H1 (cell line): ENCODE results near the gene EFCAB3. TPM values are rescaled to one million over a fixed set of nuclear protein-coding genes. Genes with fewer than 3 reads are reported as not detected.

Experiments used
- CTCF ChIA-PET: fragments of 300-600 bp; sonication (Branson Sonifier 250); formaldehyde crosslinking; loops from one replicate; lab custom pipeline; 2021; ENCODE audit not compliant: partially characterized antibody; lab: Charles Lee
- POLR2A ChIA-PET: fragments of 300-600 bp; sonication (Branson Sonifier 250); formaldehyde crosslinking; loops from one replicate; lab custom pipeline; 2021; ENCODE audit warnings: inconsistent platforms; ENCODE audit not compliant: partially characterized antibody; lab: Charles Lee
- DNase-seq, 2 experiments: peaks; one replicate each; pipeline versions ENCODE4 v3.0.0 to v3.0.0-alpha.2; 2010 to 2022; ENCODE audit warnings: low spot score in 2 of 2, low read depth in 1 of 2, mixed read lengths in 1 of 2
- FAIRE-seq: peaks from 2 replicates; lab custom pipeline; 2011; peaks lifted over from hg19 to GRCh38; lab: Jason Lieb, UNC
- H2AFZ ChIP-seq: 2 replicates; pipeline ENCODE4 v1.8.1; 2012; ENCODE audit warnings: low read length, inconsistent platforms
- H2AK5ac ChIP-seq: 2 replicates; pipeline ENCODE4 v1.6.1; 2013; ENCODE audit warnings: low read depth, low read length
- H2BK120ac ChIP-seq: replicated peaks from 2 replicates; pipeline ENCODE3; 2013; ENCODE audit warnings: low read depth, low read length, inconsistent platforms
- H2BK12ac ChIP-seq: 2 replicates; pipeline ENCODE4 v1.6.1; 2013; ENCODE audit warnings: low read depth, low read length
- H2BK15ac ChIP-seq: 2 replicates; pipeline ENCODE4 v1.6.1; 2013; ENCODE audit warnings: low read length
- H2BK20ac ChIP-seq: 2 replicates; pipeline ENCODE4 v1.6.1; 2013; ENCODE audit warnings: low read length
- H2BK5ac ChIP-seq: 2 replicates; pipeline ENCODE4 v1.6.1; 2013; ENCODE audit warnings: low read depth, low read length
- H3K14ac ChIP-seq: 2 replicates; pipeline ENCODE4 v1.6.1; 2013; ENCODE audit warnings: inconsistent platforms; ENCODE audit not compliant: insufficient read length
- H3K18ac ChIP-seq: 2 replicates; pipeline ENCODE4 v1.6.1; 2013; ENCODE audit warnings: low read length; ENCODE audit errors: extremely low read depth
- H3K23ac ChIP-seq: 2 replicates; pipeline ENCODE4 v1.6.1; 2013; ENCODE audit warnings: inconsistent platforms; ENCODE audit not compliant: insufficient read length
- H3K23me2 ChIP-seq: 2 replicates; pipeline ENCODE4 v1.6.1; 2013; ENCODE audit warnings: low read depth, low read length
- H3K27ac ChIP-seq: 2 replicates; pipeline ENCODE4 v1.6.1; 2011; ENCODE audit warnings: low read depth, low read length, inconsistent platforms
- H3K27me3 ChIP-seq, 4 experiments: replicated peaks in 1 of 4; 1 replicate in 1 of 4; 2 replicates in 3 of 4; pipeline versions ENCODE4 v1.6.1 to v1.8.1; 2011 to 2013; ENCODE audit warnings: low read length in 3 of 4, mild to moderate bottlenecking in 3 of 4, inconsistent platforms in 2 of 4, mixed read lengths in 2 of 4, moderate library complexity in 1 of 4; ENCODE audit not compliant: control insufficient read depth in 3 of 4, insufficient read depth in 3 of 4; ENCODE audit errors: extremely low read depth in 1 of 4
- H3K36me3 ChIP-seq, 4 experiments: 2 replicates each; pipeline versions ENCODE4 v1.6.1 to v1.8.1; 2011 to 2013; ENCODE audit warnings: mild to moderate bottlenecking in 4 of 4, low read length in 3 of 4, moderate library complexity in 2 of 4, control low read depth in 1 of 4, inconsistent platforms in 1 of 4; ENCODE audit not compliant: insufficient read depth in 4 of 4, control insufficient read depth in 2 of 4
- H3K4ac ChIP-seq: replicated peaks from 2 replicates; pipeline ENCODE3; 2013; ENCODE audit warnings: low read length, low read depth, mixed read lengths, inconsistent platforms; ENCODE audit not compliant: insufficient read length
- H3K4me1 ChIP-seq, 4 experiments: replicated peaks in 1 of 4; 1 replicate in 1 of 4; 2 replicates in 3 of 4; pipeline versions ENCODE4 v1.6.1 to v1.8.1; 2011 to 2013; ENCODE audit warnings: low read length in 3 of 4, inconsistent platforms in 2 of 4, mixed read lengths in 1 of 4; ENCODE audit not compliant: insufficient read depth in 4 of 4, control insufficient read depth in 3 of 4
- H3K4me2 ChIP-seq, 2 experiments: 2 replicates each; pipeline versions ENCODE4 v1.6.1 to v1.8.1; 2011 to 2013; ENCODE audit warnings: low read depth in 2 of 2, low read length in 2 of 2, control low read depth in 1 of 2, inconsistent platforms in 1 of 2, mild to moderate bottlenecking in 1 of 2; ENCODE audit not compliant: insufficient read depth in 1 of 2
- H3K4me3 ChIP-seq, 4 experiments: fragments of 200-600, 300-600 bp in 1 of 4; sonication (generic), shearing (Covaris generic), sonication (Bioruptor Twin) in 1 of 4; 2 replicates each; pipeline versions ENCODE4 v1.5.1 to v1.8.1; 2011 to 2016; ENCODE audit warnings: low read length in 4 of 4, low read depth in 3 of 4, control low read depth in 2 of 4, inconsistent platforms in 2 of 4, mild to moderate bottlenecking in 2 of 4, mixed read lengths in 1 of 4, moderate library complexity in 1 of 4; ENCODE audit not compliant: insufficient read depth in 2 of 4; ENCODE audit errors: extremely low read depth in 1 of 4
- H3K56ac ChIP-seq: replicated peaks from 2 replicates; pipeline ENCODE3; 2013; ENCODE audit warnings: low read depth, mild to moderate bottlenecking, mixed read lengths, low read length, inconsistent platforms; ENCODE audit not compliant: insufficient read length
- H3K79me1 ChIP-seq: 2 replicates; pipeline ENCODE4 v1.6.1; 2013; ENCODE audit warnings: low read depth, low read length, control low read depth
- H3K79me2 ChIP-seq, 2 experiments: 2 replicates each; pipeline versions ENCODE4 v1.6.1 to v1.8.1; 2012 to 2013; ENCODE audit warnings: low read length in 2 of 2, mild to moderate bottlenecking in 2 of 2, inconsistent platforms in 1 of 2; ENCODE audit not compliant: insufficient read depth in 2 of 2, control insufficient read depth in 1 of 2
- H3K9ac ChIP-seq, 4 experiments: replicated peaks in 1 of 4; 1 replicate in 1 of 4; 2 replicates in 3 of 4; pipeline versions ENCODE4 v1.6.1 to v1.8.1; 2011 to 2013; ENCODE audit warnings: low read depth in 3 of 4, low read length in 3 of 4, control low read depth in 2 of 4, mild to moderate bottlenecking in 2 of 4, moderate library complexity in 2 of 4, inconsistent platforms in 1 of 4; ENCODE audit errors: extremely low read depth in 1 of 4
- H3K9me3 ChIP-seq, 2 experiments: 2 replicates each; pipeline versions ENCODE4 v1.6.1 to v1.8.1; 2012 to 2013; ENCODE audit warnings: mild to moderate bottlenecking in 2 of 2, moderate library complexity in 2 of 2, control low read depth in 1 of 2, inconsistent platforms in 1 of 2, low read depth in 1 of 2, low read length in 1 of 2, mixed read lengths in 1 of 2; ENCODE audit not compliant: insufficient read depth in 2 of 2
- H4K20me1 ChIP-seq, 2 experiments: replicated peaks in 1 of 2; 2 replicates each; pipeline versions ENCODE3 to v1.8.1; 2011 to 2013; ENCODE audit warnings: inconsistent platforms in 2 of 2, low read length in 2 of 2, mild to moderate bottlenecking in 1 of 2; ENCODE audit not compliant: insufficient read depth in 2 of 2, control insufficient read depth in 1 of 2
- H4K5ac ChIP-seq: 2 replicates; pipeline ENCODE4 v1.6.1; 2013; ENCODE audit warnings: low read length, low read depth, mixed read lengths, inconsistent platforms; ENCODE audit not compliant: insufficient read length
- H4K8ac ChIP-seq: 2 replicates; pipeline ENCODE4 v1.8.0; 2013; ENCODE audit warnings: mild to moderate bottlenecking, moderate library complexity, low read length, inconsistent platforms; ENCODE audit not compliant: insufficient read depth; ENCODE audit errors: extremely low read depth
- H4K91ac ChIP-seq: replicated peaks from 2 replicates; pipeline ENCODE3; 2013; ENCODE audit warnings: low read length, mixed read lengths, inconsistent platforms; ENCODE audit not compliant: insufficient read length
- BACH1 ChIP-seq: IDR thresholded peaks from 2 replicates; pipeline ENCODE4 v1.6.1; 2012; ENCODE audit warnings: low read length, improper control_type of control experiment
- BCL11A ChIP-seq, 2 experiments: IDR thresholded peaks; one replicate each; pipeline ENCODE4 v1.6.1; 2011; ENCODE audit warnings: low read depth in 2 of 2, low read length in 2 of 2, mild to moderate bottlenecking in 2 of 2
- CREB1 ChIP-seq: IDR thresholded peaks from 2 replicates; pipeline ENCODE4 v1.6.1; 2012; ENCODE audit warnings: inconsistent platforms
- EGR1 ChIP-seq: IDR thresholded peaks from 2 replicates; pipeline ENCODE4 v1.6.1; 2011; ENCODE audit warnings: low read depth, low read length, borderline replicate concordance
- EP300 ChIP-seq, 2 experiments: IDR thresholded peaks; 1 replicate in 1 of 2; 2 replicates in 1 of 2; pipeline ENCODE4 v1.6.1; 2011 to 2012; ENCODE audit warnings: low read depth in 2 of 2, low read length in 2 of 2, mild to moderate bottlenecking in 2 of 2, borderline replicate concordance in 1 of 2, inconsistent platforms in 1 of 2, moderate library complexity in 1 of 2
- EZH2 ChIP-seq: fragments of 200-600 bp; sonication (generic); IDR thresholded peaks from 2 replicates; pipeline ENCODE4 v1.7.1; 2012; ENCODE audit warnings: low read depth, mild to moderate bottlenecking, moderate library complexity, low read length, inconsistent platforms; ENCODE audit not compliant: severe bottlenecking
- FOSL1 ChIP-seq: IDR thresholded peaks from 2 replicates; pipeline ENCODE4 v1.6.1; 2011; ENCODE audit warnings: mild to moderate bottlenecking, low read depth, low read length, moderate library complexity; ENCODE audit not compliant: insufficient read depth
- GABPA ChIP-seq: IDR thresholded peaks from 2 replicates; pipeline ENCODE4 v1.6.1; 2011; ENCODE audit warnings: mild to moderate bottlenecking, low read length, moderate library complexity, borderline replicate concordance; ENCODE audit not compliant: insufficient read depth
- HDAC6 ChIP-seq: IDR thresholded peaks from one replicate; pipeline ENCODE4 v1.7.1; 2012; ENCODE audit warnings: low read depth, mild to moderate bottlenecking, inconsistent platforms, low read length, moderate library complexity
- MAFK ChIP-seq: IDR thresholded peaks from 2 replicates; pipeline ENCODE4 v1.6.1; 2012; ENCODE audit warnings: low read depth, mild to moderate bottlenecking, improper control_type of control experiment, low read length
- RFX5 ChIP-seq: IDR thresholded peaks from 2 replicates; pipeline ENCODE4 v1.6.1; 2011; ENCODE audit warnings: low read depth, low read length, improper control_type of control experiment, borderline replicate concordance
- SIRT6 ChIP-seq: IDR thresholded peaks from one replicate; pipeline ENCODE4 v1.7.1; 2012; ENCODE audit warnings: low read length, inconsistent platforms
- SIX5 ChIP-seq: IDR thresholded peaks from 2 replicates; pipeline ENCODE4 v1.6.1; 2011; ENCODE audit warnings: mild to moderate bottlenecking, low read depth, low read length
- TAF1 ChIP-seq: IDR thresholded peaks from 2 replicates; pipeline ENCODE4 v1.6.1; 2011; ENCODE audit warnings: mild to moderate bottlenecking, low read depth, low read length
- WGBS, 2 experiments: shearing (Covaris generic) in 1 of 2; methylation state at CpG; one replicate each; pipeline versions ENCODE4 v1.1.6 to v1.1.7; 2013 to 2015; ENCODE audit warnings: low lambda C conversion rate in 2 of 2, mixed read lengths in 2 of 2, inconsistent platforms in 1 of 2, low coverage in 1 of 2, missing lambda C conversion rate in 1 of 2; ENCODE audit not compliant: insufficient replicate concordance in 2 of 2, insufficient coverage in 1 of 2, insufficient read length in 1 of 2; ENCODE audit errors: extremely low coverage in 1 of 2, missing lambda C conversion rate in 1 of 2; 5-methylcytosine and 5-hydroxymethylcytosine counted together
- long read RNA-seq, 2 experiments: library from RNA in 1 of 2; library from capped mRNA in 1 of 2; stranded (forward); transcript quantifications; one replicate each; pipeline ENCODE4 v2.0.0, GENCODE V29; 2021; ENCODE audit warnings: inconsistent platforms in 1 of 2
- polyA minus RNA-seq, 3 experiments: library from RNA; depleted of rRNA, polyadenylated mRNA; stranded (reverse); fragments of >200 nt; gene quantifications; 1 replicate in 2 of 3; 2 replicates in 1 of 3; pipeline ENCODE4 v1.2.3, GENCODE V29; 2011
- polyA plus RNA-seq, 7 experiments: library from polyadenylated mRNA; depleted of rRNA in 3 of 7; stranded (reverse) in 5 of 7; unstranded in 2 of 7; fragments of >200 nt in 5 of 7; fragments of 200-250 nt in 2 of 7; gene quantifications; 1 replicate in 5 of 7; 2 replicates in 1 of 7; 4 replicates in 1 of 7; pipeline versions ENCODE4 v1.2.1 to v1.2.3, GENCODE V29; 2011 to 2013; ENCODE audit warnings: missing spikeins in 2 of 7, mixed read lengths in 2 of 7
- total RNA-seq: library from RNA; stranded (reverse); fragmentation: NEBNext Ultra II Directional; extraction: Animal tissue kit (Norgen Biotek cat#: 25700); gene quantifications from 2 replicates; pipeline ENCODE4 v1.2.1, GENCODE V29; 2021

Gene EFCAB3
- total RNA-seq, result not detected in 2 replicates
- polyA plus RNA-seq (2011; rRNA removed), result not detected in 2 replicates
- not detected for polyA plus RNA-seq (2011; cell fraction: cytosol; rRNA removed)
- polyA plus RNA-seq (2011; cell fraction: nucleus; rRNA removed), result not detected
- polyA plus RNA-seq (2012, experiment 1 of 2), result 0.22 TPM in 1 of 4 replicates, not detected in the others
- not detected for polyA plus RNA-seq (2012, experiment 2 of 2)
- not detected for polyA plus RNA-seq (2013, experiment 1 of 2)
- not detected for polyA plus RNA-seq (2013, experiment 2 of 2)
- polyA minus RNA-seq (2011; rRNA and poly(A)+ RNA removed), result not detected in 2 replicates
- polyA minus RNA-seq (2011; cell fraction: cytosol; rRNA and poly(A)+ RNA removed), result not detected
- not detected for polyA minus RNA-seq (2011; cell fraction: nucleus; rRNA and poly(A)+ RNA removed)
- long read RNA-seq, experiment 1, result 0 reads
- long read RNA-seq, experiment 2, result 0 reads

DNA sequence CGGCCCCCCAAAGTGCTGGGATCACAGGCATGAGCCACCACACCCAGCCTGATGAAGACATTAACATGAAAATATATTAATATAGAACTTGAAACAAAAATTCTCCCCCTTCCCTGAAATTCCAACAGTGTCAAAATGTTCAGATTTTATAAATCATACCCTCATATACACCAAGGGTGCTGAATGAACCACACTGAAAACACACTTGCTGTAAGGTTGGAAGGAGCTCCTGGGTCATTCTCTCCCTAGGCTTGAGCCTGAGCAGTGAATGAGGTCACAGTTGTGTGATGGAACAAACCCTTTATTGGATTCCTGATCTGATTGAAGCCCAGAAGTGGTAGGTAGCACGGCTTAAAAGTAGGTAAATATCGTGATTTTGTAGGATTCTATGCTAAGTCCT is at the start of gene EFCAB3:
Gene EFCAB3 (plus strand): TSS at position 301 of the 400 bp plus-strand sequence. CDS start 2,427 bp downstream, outside the sequence.
- H4K5ac ChIP-seq, result no peak within 1 kb of the TSS
- CTCF ChIA-PET, result no interaction called here
- no peak within 1 kb of the TSS for H4K91ac ChIP-seq
- H2BK12ac ChIP-seq, result no peak within 1 kb of the TSS
- H3K56ac ChIP-seq, result no peak within 1 kb of the TSS
- no peak within 1 kb of the TSS for H3K9ac ChIP-seq
- no peak within 1 kb of the TSS for H3K14ac ChIP-seq
- no peak within 1 kb of the TSS for H2AK5ac ChIP-seq
- H3K18ac ChIP-seq, result no peak within 1 kb of the TSS
- no peak within 1 kb of the TSS for H2BK15ac ChIP-seq
- H3K23me2 ChIP-seq, result no peaks in the 10 kb centered on the region
- no peak for DNase-seq
- POLR2A ChIA-PET, result no interaction called here
- H3K27me3 ChIP-seq, result no peaks in the 10 kb centered on the region
- H3K79me2 ChIP-seq, result no peaks in the 10 kb centered on the region
- H2BK20ac ChIP-seq, result no peak within 1 kb of the TSS
- no peak within 1 kb of the TSS for H3K4ac ChIP-seq
- H2BK5ac ChIP-seq, result no peak within 1 kb of the TSS
- H3K4me2 ChIP-seq, result no peak within 1 kb of the TSS
- no peak within 1 kb of the TSS for H2AFZ ChIP-seq
- H3K4me1 ChIP-seq, result no peaks in the 10 kb centered on the region
- no peak within 1 kb of the TSS for H2BK120ac ChIP-seq
- no peaks in the 10 kb centered on the region for H3K79me1 ChIP-seq
- no peak within 1 kb of the TSS for H3K27ac ChIP-seq
- H4K8ac ChIP-seq, result no peak within 1 kb of the TSS
- H3K23ac ChIP-seq, result no peak within 1 kb of the TSS
- no peak within 1 kb of the TSS for H3K4me3 ChIP-seq
- no peaks in the 10 kb centered on the region for H3K9me3 ChIP-seq
- H3K36me3 ChIP-seq, result no peaks in the 10 kb centered on the region
- 86% methylated on average over 3 of the region's 3 CpGs; no CpG with 5 or more reads in 1 of the 2 experiments for whole genome bisulfite sequencing, 2 experiments
- no peak for FAIRE-seq
- H4K20me1 ChIP-seq, result no peaks in the 10 kb centered on the region
- TF ChIP-seq FOSL1 (no peak), EGR1 (no peak), GABPA (no peak), SIRT6 (no peak), TAF1 (no peak), EP300 (IDR thresholded peaks at IDR 0.05; ENCODE audit: borderline replicate concordance in 1 of 2, low read depth in 2 of 2, low read length in 2 of 2) (no peak), BACH1 (no peak), HDAC6 (no peak), EZH2 (no peak), SIX5 (no peak), MAFK (no peak), BCL11A (IDR thresholded peaks at IDR 0.05; ENCODE audit: low read depth in 2 of 2, low read length in 2 of 2) (no peak), RFX5 (no peak), CREB1 (no peak)
